GM19193 (cell line): ENCODE measurements around the gene COL23A1.

Experiments
- POLR2A ChIP-seq: IDR thresholded peaks from 4 replicates; pipeline ENCODE4 v1.6.1; 2011; ENCODE audit not compliant: insufficient read depth, insufficient read length; ENCODE audit errors: extremely low read depth

Gene COL23A1

GRCh38 chr5:178277866-178278265 lies 312.3 kb downstream of the COL23A1 start:
- TF ChIP-seq POLR2A, result no peak

GRCh38 chr5:178277346-178277745 lies 312.8 kb downstream of the COL23A1 start:
- TF ChIP-seq POLR2A, result no peak

GRCh38 chr5:178274781-178275537 lies 315.2 kb downstream of the COL23A1 start:
- TF ChIP-seq POLR2A, result no peak

GRCh38 chr5:178273665-178274541 lies 316.3 kb downstream of the COL23A1 start:
- TF ChIP-seq POLR2A, result no peak

- no peak for TF ChIP-seq POLR2A
Measured at GRCh38 chr5:178273041-178273440, 317.2 kb downstream of the COL23A1 start.

- no peak for TF ChIP-seq POLR2A
Measured at GRCh38 chr5:178272591-178272990, 317.6 kb downstream of the COL23A1 start.

- no peak for TF ChIP-seq POLR2A
Measured at GRCh38 chr5:178271726-178272479, 318.3 kb downstream of the COL23A1 start.

GRCh38 chr5:178271231-178271630 lies 319.0 kb downstream of the COL23A1 start:
- no peak for TF ChIP-seq POLR2A

- no peak for TF ChIP-seq POLR2A
Measured at GRCh38 chr5:178269499-178269898, 320.7 kb downstream of the COL23A1 start.

- TF ChIP-seq POLR2A, result no peak
Measured at GRCh38 chr5:178267876-178268275, 322.3 kb downstream of the COL23A1 start.

- TF ChIP-seq POLR2A, result no peak
Measured at GRCh38 chr5:178267245-178267644, 322.9 kb downstream of the COL23A1 start.

GRCh38 chr5:178266581-178266980 lies 323.6 kb downstream of the COL23A1 start:
- TF ChIP-seq POLR2A, result no peak

- TF ChIP-seq POLR2A, result no peak
Measured at GRCh38 chr5:178265746-178266145, 324.4 kb downstream of the COL23A1 start.

- TF ChIP-seq POLR2A, result no peak
Measured at GRCh38 chr5:178264044-178264443, 326.1 kb downstream of the COL23A1 start.
